GM19438 (cell line): ENCODE data around the gene REXO5.

Experiments used
- ATAC-seq: cut with Tn5 transposase; IDR thresholded peaks from one replicate; pipeline ENCODE4 v1.9.1; 2021; ENCODE audit warnings: low read depth; ENCODE audit not compliant: unreplicated experiment

Gene REXO5

GRCh38 chr16:20868890-20869289 lies 62.6 kb downstream of the REXO5 start:
- ATAC-seq, result no peak

DNA sequence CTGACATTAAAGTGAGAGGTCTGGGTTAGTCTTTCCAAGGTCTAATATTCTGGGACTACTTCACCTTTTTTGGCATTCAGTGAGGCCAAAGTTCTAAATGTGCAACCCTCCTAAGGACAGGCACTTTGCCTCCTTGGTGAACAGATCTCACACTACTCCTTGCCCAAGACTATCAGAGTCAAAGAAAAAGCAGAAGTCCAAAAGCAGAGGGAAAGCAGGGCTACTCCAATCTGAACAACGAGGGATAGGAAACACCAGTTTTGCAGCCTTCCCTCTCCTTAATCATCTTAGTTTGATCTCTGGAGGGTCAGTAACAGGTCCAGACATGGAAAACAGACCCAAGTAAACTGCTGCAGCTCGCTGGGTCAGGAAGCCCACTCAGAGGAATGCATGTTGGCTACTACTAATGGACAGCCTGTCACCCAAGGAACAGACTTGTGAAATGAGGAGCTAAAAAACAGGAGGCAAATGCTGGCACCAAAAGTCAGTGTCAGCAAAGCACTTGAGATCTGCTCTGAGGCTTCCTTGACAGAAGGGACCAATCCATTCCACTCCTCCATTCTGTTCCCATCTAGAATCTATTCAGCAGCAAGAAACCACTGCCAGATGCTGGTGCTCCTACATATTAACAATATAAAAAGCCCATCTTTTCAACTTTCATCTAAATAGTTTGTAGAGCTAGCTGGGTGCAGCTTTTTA lies 63.9 kb downstream of the REXO5 start:
- ATAC-seq, result no peak

DNA sequence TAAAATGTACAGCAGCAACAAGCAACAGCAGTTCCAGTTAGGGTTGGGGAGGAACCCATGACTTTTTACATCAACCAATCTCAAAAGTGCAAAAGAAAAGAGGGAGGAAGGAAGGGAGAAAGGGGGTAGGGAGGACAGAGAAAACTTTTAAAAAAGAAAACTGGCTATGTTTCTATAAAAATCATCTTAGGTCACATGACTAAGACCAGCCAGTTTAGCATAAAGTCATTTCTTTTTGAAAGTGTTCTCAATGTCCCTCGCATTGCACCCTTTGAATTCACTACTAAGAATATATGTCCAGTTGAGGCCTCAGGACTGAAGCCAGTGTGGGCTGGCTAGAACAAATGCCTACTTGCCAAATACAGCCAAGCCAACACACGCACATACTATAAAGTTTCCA lies 64.9 kb downstream of the REXO5 start:
- ATAC-seq, result no peak

- no peak for ATAC-seq
These were observed 65.9 kb downstream of the REXO5 start for GRCh38 chr16:20871941-20872815.

GRCh38 chr16:20873331-20873730 lies 67.0 kb downstream of the REXO5 start:
- no peak for ATAC-seq

DNA sequence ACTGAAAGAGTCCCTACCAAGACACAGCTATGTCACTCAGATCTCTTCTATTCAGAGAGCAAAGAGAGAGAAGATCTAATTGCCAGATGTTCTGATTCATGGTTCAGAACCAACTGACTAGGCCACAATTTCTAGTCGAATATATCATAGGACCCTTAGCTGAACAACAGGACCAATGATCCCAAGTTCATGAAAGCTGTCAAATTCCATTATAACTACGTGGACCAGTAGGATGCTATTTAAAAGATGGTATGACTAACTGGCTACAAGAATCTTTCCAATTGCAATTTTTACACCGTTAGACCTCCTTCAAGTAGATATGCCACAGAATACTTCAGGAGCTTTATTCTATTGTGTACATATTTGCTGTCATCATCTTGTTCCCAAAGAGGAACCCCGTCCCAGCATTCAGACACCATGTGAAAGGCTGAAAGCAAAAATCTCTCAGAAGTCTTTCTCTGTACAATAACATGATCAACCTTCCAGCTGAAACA lies 67.8 kb downstream of the REXO5 start:
- ATAC-seq, result no peak

DNA sequence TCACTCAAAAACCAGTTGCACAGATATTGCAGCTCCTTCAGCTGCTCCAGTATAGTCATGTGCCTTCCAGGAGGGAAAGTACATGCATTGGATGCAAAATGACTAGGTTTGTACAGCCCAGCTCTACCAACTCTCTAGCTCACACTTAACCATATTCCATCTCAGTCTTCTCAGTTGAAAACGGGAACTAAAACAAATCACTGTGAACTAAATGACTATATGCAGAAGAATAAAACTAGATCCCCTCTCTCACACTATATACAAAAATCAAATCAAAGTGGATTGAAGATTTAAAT lies 69.0 kb downstream of the REXO5 start:
- peak; percentile 10 for ATAC-seq

DNA sequence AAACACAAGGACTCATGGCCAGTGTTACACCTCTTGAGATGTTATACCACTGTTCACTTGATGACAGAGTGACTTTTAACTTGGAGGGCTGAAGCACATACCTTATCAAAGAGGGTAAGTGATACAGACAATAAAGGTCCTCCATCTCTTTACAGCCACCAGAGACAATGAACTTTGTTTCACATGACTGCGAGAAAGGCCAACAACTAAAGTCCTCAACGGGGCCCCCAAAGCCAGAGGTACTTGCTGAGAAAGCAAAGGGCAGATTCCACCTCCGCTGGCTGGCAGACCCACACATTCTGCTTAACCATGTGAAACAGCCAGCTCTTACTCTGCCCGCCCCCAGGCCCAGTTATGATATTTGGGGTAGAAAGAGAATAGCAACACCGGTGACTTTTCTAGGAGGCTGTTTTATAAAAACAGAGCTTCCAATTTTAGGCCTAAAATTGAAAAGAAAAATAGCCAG lies 72.4 kb downstream of the REXO5 start:
- ATAC-seq, result no peak

DNA sequence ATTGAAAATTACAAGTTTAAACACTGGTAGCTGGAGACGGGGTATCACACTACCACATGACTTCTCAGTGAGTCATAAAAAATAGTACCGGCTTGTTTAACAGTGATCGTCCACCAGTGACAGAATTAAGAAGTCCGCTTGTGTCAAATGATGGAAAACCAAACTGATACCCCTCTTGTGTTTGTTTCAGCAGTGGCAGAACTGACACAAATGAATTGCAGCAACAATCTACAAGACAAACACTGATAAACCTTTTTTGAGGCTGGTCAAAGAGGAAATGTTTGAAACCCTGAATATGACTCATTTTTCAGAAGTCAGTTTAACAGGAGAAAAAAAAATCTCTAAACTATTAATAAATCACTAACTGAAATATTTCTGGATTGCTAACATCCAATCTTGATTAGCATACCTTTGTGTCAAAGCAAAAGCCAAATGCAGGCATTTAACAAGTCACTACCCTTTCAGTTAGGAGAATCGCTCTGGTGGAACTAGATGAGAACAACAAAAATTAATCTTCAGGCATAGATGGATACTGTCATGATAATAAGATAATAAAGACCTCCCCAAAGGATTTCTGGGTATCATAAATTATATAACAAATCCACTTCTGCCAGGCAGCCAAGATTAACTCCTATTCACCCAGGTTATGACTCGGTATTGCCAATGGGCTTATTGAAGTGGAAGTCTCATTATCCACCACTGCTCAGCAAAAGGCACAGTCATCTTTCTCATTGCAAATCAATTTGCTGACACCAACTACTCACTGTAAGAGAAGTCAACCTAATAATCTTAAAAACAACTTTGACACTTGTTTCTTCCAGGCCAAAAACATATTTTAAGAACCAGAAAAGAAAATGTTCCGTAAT lies 73.1 kb downstream of the REXO5 start:
- no peak for ATAC-seq

DNA sequence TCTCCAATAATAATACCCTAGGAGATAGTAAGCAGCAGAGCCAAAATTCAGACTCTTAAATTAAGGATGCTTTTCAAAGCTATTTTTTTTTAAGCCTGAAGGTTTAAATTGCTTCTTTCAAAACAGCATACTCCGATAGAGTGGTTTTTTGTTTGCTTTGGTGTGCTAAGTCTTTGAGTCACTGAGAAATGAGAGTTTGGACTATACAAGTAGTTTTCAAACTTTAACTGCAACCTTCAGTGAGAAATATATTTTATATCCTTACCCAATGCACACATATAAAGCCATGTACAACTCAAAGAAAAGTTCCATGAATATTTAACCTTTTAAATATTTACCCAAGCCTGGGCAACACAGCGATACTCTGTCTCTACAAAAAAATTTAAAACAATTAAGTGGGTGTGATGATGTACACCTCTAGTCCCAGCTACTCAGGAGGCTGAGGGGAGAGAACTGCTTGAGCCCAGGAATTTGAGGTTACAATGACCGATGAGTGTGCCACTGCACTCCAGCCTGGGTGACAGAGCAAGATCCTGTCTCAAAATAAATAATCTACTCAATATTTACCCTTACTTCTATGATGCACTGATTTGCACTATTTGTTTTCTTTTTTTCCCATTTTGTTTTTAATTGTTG lies 74.7 kb downstream of the REXO5 start:
- ATAC-seq, result no peak

DNA sequence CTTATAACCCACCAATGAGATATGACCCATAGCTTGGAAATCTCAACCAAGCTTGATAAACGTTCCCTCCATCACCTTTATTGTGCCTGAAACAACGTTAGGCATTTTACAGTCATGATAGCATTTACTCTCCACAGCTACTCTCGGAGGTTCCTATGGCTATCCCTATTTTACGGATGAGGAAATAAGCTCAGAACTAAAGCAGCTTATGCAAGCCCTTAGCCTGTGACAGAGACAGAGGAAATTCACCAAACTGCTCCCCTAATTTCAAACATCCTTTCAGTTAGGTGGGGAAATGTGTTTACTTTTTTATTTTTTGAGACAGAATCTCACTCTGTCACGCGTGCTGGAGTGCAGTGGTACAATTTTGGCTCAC lies 75.2 kb downstream of the REXO5 start:
- no peak for ATAC-seq

DNA sequence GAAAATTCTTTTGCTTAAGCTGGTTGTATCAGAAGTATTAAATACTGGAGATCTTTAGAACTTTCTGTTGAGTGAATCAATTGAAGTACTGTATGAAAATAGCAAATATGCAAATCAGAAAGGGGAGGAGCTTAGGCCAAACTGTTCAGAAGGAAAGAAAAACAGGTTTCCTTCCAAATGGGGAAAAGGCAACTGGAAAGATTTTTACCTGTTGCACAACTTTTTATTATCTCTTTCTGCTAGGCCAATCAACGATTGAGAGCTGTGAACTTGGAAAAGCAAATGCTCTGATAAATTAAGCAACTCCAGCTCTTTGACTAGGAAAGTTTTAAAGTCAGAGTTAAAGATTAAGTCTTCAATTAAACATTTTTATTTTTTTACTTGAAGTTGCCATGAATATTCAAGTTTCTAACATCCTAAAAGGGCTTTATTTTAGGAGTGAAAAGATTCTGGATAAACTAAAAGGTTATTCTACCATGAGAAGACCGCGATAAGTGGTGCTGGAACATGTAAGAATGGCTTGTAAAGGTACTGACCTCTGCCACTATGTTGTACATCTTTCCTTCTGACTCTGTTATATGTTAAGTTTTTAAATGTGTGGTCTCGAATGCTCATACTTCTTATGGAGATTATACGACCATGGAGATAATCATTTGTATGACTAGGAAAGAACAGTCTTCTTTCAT lies 77.4 kb downstream of the REXO5 start:
- no peak for ATAC-seq

DNA sequence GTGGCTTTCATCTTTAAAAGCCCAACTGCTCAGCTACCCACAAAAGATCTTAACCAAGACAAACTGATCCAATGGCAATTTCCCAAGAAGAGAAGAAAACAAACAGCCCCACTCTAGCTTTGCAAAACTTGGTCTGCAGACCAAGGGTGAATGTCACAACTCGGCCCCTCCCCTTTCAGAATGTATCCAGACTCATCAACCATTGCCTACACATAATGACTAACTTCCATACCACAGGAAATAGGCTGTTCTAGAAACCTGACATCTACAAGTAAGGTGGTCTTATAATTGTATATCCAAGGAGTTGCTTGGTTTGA lies 77.9 kb downstream of the REXO5 start:
- ATAC-seq, result no peak

GRCh38 chr16:20886320-20886719 lies 80.0 kb downstream of the REXO5 start:
- no peak for ATAC-seq

DNA sequence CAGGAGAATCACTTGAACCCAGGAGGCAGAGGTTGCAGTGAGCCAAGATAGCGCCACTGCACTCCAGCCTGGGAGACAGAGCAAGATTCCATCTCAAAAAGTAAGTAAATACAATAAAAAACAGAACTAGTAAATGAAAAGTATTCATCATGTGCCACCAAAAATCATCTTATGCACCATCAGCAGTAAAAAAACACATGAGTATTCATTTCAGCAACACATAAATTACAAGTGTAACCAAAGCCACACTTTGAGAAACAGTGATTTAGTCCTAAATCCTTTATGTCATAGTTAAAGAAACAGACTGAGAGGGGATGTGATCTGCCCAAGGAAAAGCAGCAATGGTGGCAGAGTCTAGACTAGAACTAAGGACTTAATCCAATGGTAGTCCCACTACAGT lies 80.9 kb downstream of the REXO5 start:
- ATAC-seq, result no peak

DNA sequence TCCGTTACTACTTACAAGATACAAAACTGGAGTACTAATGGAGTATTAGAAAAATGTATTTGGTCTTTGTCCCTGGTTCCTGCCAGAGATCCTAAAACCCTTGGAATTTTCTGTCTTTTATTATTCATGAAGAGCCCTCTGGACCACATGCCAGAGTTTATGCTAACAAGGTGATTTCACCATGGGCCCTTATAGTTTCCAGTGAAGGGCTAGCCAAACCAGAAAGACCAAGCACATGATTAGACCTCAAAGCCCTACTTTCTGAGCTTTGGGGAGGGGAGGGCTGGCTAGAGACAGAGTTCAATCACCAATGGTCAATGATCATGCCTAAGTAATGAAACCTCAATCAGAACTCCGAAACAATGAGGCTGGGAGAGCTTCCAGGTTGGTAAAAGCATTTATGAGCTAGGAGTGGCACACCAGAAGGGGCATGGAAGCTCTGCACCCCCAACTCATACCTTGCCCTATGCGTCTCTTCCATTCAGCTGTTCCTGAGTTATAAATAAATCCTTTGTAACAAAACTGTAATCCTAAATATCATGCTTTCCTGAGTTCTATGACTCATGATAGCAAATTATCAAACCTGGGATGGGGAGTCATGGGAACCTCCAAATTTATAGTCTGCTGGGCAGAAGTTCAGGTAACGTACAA lies 83.4 kb downstream of the REXO5 start:
- no peak for ATAC-seq

GRCh38 chr16:20894388-20894787 lies 88.1 kb downstream of the REXO5 start:
- ATAC-seq, result no peak

- ATAC-seq, result no peak
These were observed 91.0 kb downstream of the REXO5 start for GRCh38 chr16:20897253-20897897.

DNA sequence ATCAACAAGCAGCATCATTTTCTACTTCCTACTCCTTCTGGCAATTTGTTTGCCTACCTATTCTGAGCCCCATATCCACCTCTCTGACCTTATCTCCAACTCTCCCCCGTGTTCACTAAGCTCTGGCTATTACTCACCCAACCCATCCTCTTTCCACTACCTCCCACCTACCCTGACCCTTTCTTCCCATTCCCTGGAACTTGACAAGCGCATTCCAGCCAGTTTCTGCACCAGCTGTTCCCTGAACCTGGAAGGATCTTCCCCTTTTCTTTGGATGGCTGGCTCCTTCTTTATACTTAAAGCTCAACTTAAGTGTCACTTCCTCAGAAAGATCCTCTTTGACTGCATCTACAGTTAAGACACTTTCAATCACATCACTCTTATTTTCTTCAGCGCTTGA lies 91.6 kb downstream of the REXO5 start:
- ATAC-seq, result no peak
